ENCODE data around the gene FLNB. TPM values are rescaled to one million over a fixed set of nuclear protein-coding genes. Genes with fewer than 3 reads are reported as not detected.

The FLNB gene
- total RNA-seq, 1 donor from 2014 or later = 72.9 TPM

DNA sequence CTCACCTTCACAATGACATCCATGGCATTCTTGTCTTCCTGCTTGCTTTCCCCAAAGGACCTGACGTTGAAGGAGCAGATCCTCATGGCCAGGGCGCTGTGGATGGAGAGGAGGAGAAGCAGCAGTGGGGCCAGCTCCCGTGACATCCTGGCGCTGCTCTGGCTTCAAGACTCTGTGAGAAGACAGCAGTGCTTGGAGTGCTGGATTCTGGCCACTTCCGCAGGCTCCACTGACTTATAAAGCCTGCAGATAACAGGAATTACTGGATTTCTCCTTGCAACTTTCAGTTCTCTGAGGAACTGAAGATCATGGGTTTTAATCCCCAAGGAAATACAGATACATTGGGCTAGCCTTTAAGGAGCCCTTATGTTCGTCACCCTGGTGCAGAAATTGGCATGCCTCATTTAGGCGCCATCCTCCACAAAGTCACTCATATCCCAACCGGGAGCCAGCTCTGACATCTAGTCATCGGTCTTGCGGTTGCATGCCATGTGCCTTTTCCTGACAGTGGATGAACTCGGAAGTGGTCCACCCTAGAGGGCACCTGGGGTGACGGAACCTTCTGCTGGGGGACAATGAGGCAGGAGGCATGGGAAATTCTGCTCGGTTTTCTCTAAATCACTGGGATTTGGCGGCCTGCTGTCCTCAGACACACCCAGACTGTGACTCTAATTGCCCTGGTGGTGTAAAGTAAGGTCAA, 202.7 kb downstream of the FLNB start, which contains the start of gene DNASE1L3:
TSS of gene DNASE1L3 (minus strand) at position 212 of the 700 bp plus-strand sequence. CDS start at position 146, 66 bp downstream.
- DNase-seq (ENCODE audit: extremely low spot score, unreplicated experiment) = no peak

DNA sequence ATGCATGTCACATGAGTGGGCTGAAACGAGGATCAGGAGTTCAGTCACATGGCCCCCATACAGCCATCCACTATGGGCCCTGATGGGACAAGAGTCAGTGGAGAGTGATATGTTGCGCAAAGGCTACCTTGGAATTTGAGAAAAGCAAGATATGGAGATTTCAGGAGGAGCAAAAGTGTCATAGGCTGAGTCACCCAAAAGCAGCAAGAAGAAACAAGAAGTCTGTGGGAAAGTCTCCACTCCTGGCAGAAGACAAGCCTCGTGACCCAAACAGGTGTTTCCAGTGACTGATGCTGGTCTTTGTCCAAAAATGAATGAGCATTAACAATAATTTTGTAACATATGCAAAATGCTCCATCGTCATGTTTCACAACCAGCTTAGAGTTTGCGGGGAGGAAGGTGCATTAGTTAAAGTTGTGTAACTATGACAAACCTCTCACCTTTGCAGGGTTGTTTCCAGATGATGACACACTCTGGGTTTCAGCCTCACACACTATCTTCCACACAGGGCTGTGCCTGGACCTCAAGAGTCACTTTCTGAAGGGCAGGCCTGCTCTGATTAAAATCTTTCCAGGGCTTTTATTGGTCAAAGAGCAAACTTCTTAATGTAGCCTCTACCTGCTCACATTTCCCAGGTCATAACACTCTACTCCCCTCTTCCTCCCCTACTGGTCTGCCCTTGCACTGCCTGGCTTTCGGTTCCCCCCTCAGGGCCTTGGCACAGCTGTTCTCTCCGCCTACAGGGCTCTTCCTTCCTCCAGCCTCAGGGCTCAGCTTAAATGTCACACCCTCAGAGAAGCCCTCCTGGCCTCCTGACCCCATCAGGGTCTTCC, 206.5 kb downstream of the FLNB start:
- no peak for DNase-seq (ENCODE audit: extremely low spot score, unreplicated experiment)
- no peaks in the 10 kb centered on the region for H3K36me3 Mint-ChIP-seq (ENCODE audit: unreplicated experiment)
- TF ChIP-seq, protein P1, sequence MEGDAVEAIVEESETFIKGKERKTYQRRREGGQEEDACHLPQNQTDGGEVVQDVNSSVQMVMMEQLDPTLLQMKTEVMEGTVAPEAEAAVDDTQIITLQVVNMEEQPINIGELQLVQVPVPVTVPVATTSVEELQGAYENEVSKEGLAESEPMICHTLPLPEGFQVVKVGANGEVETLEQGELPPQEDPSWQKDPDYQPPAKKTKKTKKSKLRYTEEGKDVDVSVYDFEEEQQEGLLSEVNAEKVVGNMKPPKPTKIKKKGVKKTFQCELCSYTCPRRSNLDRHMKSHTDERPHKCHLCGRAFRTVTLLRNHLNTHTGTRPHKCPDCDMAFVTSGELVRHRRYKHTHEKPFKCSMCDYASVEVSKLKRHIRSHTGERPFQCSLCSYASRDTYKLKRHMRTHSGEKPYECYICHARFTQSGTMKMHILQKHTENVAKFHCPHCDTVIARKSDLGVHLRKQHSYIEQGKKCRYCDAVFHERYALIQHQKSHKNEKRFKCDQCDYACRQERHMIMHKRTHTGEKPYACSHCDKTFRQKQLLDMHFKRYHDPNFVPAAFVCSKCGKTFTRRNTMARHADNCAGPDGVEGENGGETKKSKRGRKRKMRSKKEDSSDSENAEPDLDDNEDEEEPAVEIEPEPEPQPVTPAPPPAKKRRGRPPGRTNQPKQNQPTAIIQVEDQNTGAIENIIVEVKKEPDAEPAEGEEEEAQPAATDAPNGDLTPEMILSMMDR (IDR thresholded peaks at IDR 0.05) = no peak
- H3K4me1 Mint-ChIP-seq (ENCODE audit: unreplicated experiment) = peaks cover 9% of the 10 kb centered on the region
- no peak overlapping the region for H3K27ac Mint-ChIP-seq (ENCODE audit: unreplicated experiment)
- peaks cover 44% of the 10 kb centered on the region for H3K27me3 Mint-ChIP-seq (ENCODE audit: unreplicated experiment)
- H3K4me3 Mint-ChIP-seq (ENCODE audit: unreplicated experiment) = no peak overlapping the region
- no peaks in the 10 kb centered on the region for H3K9me3 Mint-ChIP-seq (ENCODE audit: unreplicated experiment)

More for the DNA sequence above, 202.7 kb downstream of the FLNB start, which contains the start of gene DNASE1L3:
- H3K4me3 Mint-ChIP-seq (ENCODE audit: unreplicated experiment) = no peak within 1 kb of the TSS
- TF ChIP-seq, protein P1 (IDR thresholded peaks at IDR 0.05) = no peak
- peaks cover 56% of the 10 kb centered on the region for H3K27me3 Mint-ChIP-seq (ENCODE audit: unreplicated experiment)
- no peaks in the 10 kb centered on the region for H3K9me3 Mint-ChIP-seq (ENCODE audit: unreplicated experiment)
- no peaks in the 10 kb centered on the region for H3K36me3 Mint-ChIP-seq (ENCODE audit: unreplicated experiment)
- H3K27ac Mint-ChIP-seq (ENCODE audit: unreplicated experiment) = no peak within 1 kb of the TSS
- no peaks in the 10 kb centered on the region for H3K4me1 Mint-ChIP-seq (ENCODE audit: unreplicated experiment)

DNA sequence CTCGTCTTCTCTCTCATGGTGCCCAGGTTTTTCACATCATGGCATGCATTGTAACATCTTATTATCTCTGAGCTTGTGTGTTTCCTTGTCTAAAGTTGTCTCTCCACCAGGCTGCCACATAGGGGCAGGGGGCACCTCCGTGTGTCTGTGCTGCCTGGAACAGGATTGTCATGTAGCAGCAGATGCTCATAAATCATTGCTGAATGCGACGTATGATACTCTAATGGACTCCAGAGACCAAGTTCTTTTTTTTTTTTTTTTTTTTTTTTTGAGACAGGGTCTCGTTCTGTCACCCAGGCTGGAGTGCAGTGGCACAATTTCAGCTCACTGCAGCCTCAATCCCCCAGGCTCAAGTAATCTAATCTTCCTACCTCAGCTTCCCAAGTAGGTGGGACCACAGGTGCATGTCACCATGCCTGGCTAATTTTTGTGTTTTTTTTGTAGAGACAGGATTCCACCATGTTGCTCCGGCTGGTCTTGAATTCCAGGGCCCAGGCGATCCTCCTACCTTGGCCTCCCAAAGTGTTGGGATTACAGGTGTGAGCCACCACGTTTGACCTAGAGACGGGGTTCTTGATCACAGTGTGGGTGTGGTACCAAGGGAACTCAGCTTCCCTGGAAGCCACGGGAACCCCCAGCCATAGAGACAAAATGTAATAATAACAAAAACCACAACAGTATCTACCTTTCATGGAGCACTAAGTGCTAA, 207.2 kb downstream of the FLNB start:
- H3K36me3 Mint-ChIP-seq (ENCODE audit: unreplicated experiment) = no peaks in the 10 kb centered on the region
- no peak for DNase-seq (ENCODE audit: extremely low spot score, unreplicated experiment)
- peaks cover 42% of the 10 kb centered on the region for H3K27me3 Mint-ChIP-seq (ENCODE audit: unreplicated experiment)
- TF ChIP-seq, protein P1 (IDR thresholded peaks at IDR 0.05) = no peak
- no peak overlapping the region for H3K4me3 Mint-ChIP-seq (ENCODE audit: unreplicated experiment)
- peaks cover 9% of the 10 kb centered on the region for H3K4me1 Mint-ChIP-seq (ENCODE audit: unreplicated experiment)
- H3K27ac Mint-ChIP-seq (ENCODE audit: unreplicated experiment) = no peak overlapping the region
- peaks cover 4% of the 10 kb centered on the region for H3K9me3 Mint-ChIP-seq (ENCODE audit: unreplicated experiment)

DNA sequence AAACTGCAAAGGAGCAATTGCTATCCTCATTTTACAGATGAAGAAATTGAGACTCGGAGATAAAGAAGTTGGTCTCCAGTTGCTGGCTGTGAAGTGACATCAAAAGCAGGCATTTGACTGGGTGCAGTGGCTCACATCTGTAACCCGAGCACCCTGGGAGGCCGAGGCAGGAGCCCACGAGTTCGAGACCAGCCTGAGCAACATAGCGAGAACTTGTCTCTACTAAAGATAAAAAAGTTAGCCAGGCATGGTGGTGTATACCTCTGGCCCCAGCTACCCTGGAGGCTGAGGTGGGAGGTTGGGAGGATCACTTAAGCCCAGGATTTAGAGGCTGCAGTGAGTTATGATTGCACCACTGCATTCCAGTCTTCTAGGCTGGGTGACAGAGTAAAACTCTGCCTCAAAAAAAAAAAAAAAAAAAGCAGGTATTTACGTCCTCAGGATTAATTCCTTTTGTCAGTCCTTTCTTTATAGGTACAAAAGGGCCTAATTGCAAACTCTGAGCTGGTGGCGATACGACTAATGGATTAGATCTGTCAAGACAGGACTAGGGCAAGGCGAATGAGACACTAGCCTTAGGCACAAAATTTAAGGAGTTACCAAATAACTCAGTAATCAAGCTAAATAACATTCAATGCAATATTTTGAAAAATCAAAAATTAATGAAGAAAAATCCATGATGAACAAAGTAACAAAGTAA, 208.4 kb downstream of the FLNB start:
- H3K4me3 Mint-ChIP-seq (ENCODE audit: unreplicated experiment) = no peak overlapping the region
- H3K4me1 Mint-ChIP-seq (ENCODE audit: unreplicated experiment) = peaks cover 9% of the 10 kb centered on the region
- no peak for DNase-seq (ENCODE audit: extremely low spot score, unreplicated experiment)
- peaks cover 32% of the 10 kb centered on the region for H3K27me3 Mint-ChIP-seq (ENCODE audit: unreplicated experiment)
- no peaks in the 10 kb centered on the region for H3K36me3 Mint-ChIP-seq (ENCODE audit: unreplicated experiment)
- peaks cover 4% of the 10 kb centered on the region for H3K9me3 Mint-ChIP-seq (ENCODE audit: unreplicated experiment)
- TF ChIP-seq, protein P1 (IDR thresholded peaks at IDR 0.05) = no peak
- no peak overlapping the region for H3K27ac Mint-ChIP-seq (ENCODE audit: unreplicated experiment)
